Activated T-cell treated with anti-CD3 and anti-CD28 coated beads, Interleukin-2, amount 50 U/mL, for 24 hours (primary cell): ENCODE measurements around the gene MED13L.

Experiments
- DNase-seq: peaks from one replicate; pipeline ENCODE4 v3.0.0-alpha.2; 2020
- H3K27ac Mint-ChIP-seq: 2 replicates; pipeline ENCODE4 v1.8.0; 2020; ENCODE audit warnings: mild to moderate bottlenecking, mixed read lengths
- H3K27me3 Mint-ChIP-seq: 2 replicates; pipeline ENCODE4 v1.8.0; 2020; ENCODE audit warnings: mixed read lengths
- H3K36me3 Mint-ChIP-seq: 2 replicates; pipeline ENCODE4 v1.8.0; 2020; ENCODE audit warnings: low read depth, mixed read lengths
- H3K4me1 Mint-ChIP-seq: 2 replicates; pipeline ENCODE4 v1.8.0; 2020; ENCODE audit warnings: low read depth, mixed read lengths
- H3K4me3 Mint-ChIP-seq: 2 replicates; pipeline ENCODE4 v1.8.0; 2020; ENCODE audit warnings: mild to moderate bottlenecking, moderate library complexity, mixed read lengths
- H3K9me3 Mint-ChIP-seq: 2 replicates; pipeline ENCODE4 v1.8.0; 2020; ENCODE audit warnings: mixed read lengths

Gene MED13L

DNA sequence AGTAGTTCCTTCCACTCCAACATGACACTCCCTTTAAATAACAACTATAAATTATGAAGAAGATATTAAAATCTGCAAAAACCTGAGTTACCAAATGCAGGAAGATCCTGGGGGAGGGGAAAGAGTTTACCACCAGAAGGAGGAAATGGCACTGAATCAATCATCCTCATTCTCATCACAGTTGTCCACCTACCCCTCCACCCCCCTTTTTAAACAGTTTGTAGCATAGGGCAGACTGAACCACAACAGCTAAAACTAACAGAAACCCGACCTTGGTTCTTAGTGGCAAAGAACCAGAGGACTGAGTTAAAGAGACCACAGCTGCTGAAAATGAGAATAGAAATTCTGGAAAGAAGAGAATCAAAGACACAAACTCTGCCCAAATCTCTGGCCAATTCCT lies 189.5 kb downstream of the MED13L start:
- Mint-ChIP-seq H3K27ac (peak overlapping the region; percentile 89), H3K36me3 (peaks cover 41% of the 10 kb centered on the region), H3K4me1 (peaks cover 65% of the 10 kb centered on the region), H3K27me3 (no peaks in the 10 kb centered on the region), H3K4me3 (peak overlapping the region; percentile 38), H3K9me3 (no peaks in the 10 kb centered on the region)
- no peak for DNase-seq

DNA sequence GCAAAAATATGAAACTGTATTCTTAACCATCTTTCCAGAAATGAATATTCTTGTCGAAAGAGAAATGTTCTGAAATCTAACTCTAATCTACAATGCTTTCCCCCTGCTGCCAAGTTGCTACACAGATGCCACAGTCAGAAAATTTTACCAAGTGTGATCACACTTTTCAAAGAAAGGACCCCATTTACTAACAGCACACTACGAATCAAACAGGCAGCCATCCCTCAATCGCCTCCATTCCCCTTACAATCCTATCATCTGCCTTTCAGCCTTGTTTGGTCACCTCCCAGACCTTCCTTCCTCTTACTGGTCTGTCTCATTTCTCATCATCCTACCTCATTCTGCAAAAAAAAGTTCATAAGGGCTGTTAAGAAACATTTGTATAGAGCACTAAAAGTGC lies 190.1 kb downstream of the MED13L start:
- Mint-ChIP-seq H3K27ac (peak overlapping the region; percentile 89), H3K36me3 (peaks cover 41% of the 10 kb centered on the region), H3K27me3 (no peaks in the 10 kb centered on the region), H3K4me1 (peaks cover 63% of the 10 kb centered on the region), H3K4me3 (peak overlapping the region; percentile 14), H3K9me3 (no peaks in the 10 kb centered on the region)
- no peak for DNase-seq

- H3K4me1 Mint-ChIP-seq = peaks cover 49% of the 10 kb centered on the region
- H3K4me3 Mint-ChIP-seq = no peak overlapping the region
- H3K9me3 Mint-ChIP-seq = no peaks in the 10 kb centered on the region
- DNase-seq = no peak
- H3K36me3 Mint-ChIP-seq = peaks cover 14% of the 10 kb centered on the region
- H3K27me3 Mint-ChIP-seq = no peaks in the 10 kb centered on the region
- H3K27ac Mint-ChIP-seq = peak overlapping the region; percentile 87
Observed at GRCh38 chr12:116080415-116080814, 197.1 kb downstream of the MED13L start.

GRCh38 chr12:116078396-116078795 lies 199.1 kb downstream of the MED13L start:
- Mint-ChIP-seq H3K9me3 (no peaks in the 10 kb centered on the region), H3K4me3 (no peak overlapping the region), H3K27me3 (no peaks in the 10 kb centered on the region), H3K4me1 (peaks cover 53% of the 10 kb centered on the region), H3K27ac (no peak overlapping the region), H3K36me3 (peaks cover 6% of the 10 kb centered on the region)
- no peak for DNase-seq

DNA sequence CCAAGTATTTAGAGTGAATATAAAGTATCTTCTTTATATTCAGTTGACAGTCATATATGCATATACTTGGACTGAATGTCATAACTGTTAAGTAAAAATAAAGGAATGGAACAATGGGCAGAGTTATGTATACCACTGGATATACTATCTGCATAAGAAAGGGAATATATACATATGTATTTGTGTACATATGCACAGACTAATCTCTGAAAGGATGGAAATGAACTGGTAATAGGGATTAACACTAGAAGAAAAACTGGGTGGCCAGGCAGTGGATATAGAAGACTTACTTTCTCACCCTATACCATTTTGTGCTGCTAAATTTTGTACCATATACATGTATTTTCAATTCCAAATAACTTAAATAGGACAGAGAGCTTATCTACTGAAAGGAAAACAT lies 200.1 kb downstream of the MED13L start:
- H3K9me3 Mint-ChIP-seq = no peaks in the 10 kb centered on the region
- no peak overlapping the region for H3K4me3 Mint-ChIP-seq
- DNase-seq = no peak
- peaks cover 4% of the 10 kb centered on the region for H3K36me3 Mint-ChIP-seq
- peaks cover 49% of the 10 kb centered on the region for H3K4me1 Mint-ChIP-seq
- no peak overlapping the region for H3K27ac Mint-ChIP-seq
- no peaks in the 10 kb centered on the region for H3K27me3 Mint-ChIP-seq

DNA sequence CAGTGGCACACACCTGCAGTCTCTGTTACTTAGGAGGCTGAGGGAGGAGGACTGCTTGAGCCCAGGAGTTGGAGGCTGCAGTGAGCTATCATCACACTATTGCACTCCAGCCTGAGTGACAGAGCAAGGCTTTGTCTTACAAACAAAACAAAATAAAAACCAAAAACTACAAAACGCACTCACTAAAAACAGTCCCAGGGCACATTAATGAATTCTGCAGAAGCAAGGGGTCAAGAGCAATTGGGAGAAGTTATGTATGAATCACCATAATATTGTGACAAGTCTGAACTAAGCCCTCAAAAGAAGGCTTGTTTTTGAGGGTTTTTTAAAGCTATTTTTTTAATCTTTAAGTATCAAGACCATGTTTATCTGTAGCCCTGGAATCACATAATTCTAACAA lies 201.1 kb downstream of the MED13L start:
- H3K4me1 Mint-ChIP-seq = peaks cover 43% of the 10 kb centered on the region
- no peaks in the 10 kb centered on the region for H3K9me3 Mint-ChIP-seq
- H3K36me3 Mint-ChIP-seq = peaks cover 1% of the 10 kb centered on the region
- H3K4me3 Mint-ChIP-seq = no peak overlapping the region
- no peaks in the 10 kb centered on the region for H3K27me3 Mint-ChIP-seq
- DNase-seq = no peak
- no peak overlapping the region for H3K27ac Mint-ChIP-seq

DNA sequence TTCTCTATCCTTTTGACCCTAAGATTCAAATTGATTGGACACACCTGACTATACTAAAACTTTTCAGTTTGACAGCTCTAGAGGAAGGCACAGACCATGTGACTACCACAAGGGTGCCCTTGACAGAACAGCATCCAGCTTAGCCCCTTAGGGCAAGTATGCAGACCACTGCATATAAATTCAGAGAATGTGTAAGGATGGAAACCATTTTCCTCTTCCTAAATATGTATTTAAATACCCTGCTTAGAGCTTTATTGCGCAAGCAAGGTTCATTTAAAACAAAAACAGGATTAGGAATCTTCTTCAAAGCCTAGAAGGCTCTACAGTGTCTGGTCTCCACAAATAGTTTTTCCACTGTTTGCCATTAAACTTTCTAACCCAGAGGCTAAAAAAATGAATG lies 202.8 kb downstream of the MED13L start:
- peaks cover 37% of the 10 kb centered on the region for H3K4me1 Mint-ChIP-seq
- H3K36me3 Mint-ChIP-seq = peaks cover 1% of the 10 kb centered on the region
- H3K4me3 Mint-ChIP-seq = no peak overlapping the region
- DNase-seq = no peak
- H3K27me3 Mint-ChIP-seq = no peaks in the 10 kb centered on the region
- peak overlapping the region; percentile 32 for H3K27ac Mint-ChIP-seq
- H3K9me3 Mint-ChIP-seq = no peaks in the 10 kb centered on the region

DNA sequence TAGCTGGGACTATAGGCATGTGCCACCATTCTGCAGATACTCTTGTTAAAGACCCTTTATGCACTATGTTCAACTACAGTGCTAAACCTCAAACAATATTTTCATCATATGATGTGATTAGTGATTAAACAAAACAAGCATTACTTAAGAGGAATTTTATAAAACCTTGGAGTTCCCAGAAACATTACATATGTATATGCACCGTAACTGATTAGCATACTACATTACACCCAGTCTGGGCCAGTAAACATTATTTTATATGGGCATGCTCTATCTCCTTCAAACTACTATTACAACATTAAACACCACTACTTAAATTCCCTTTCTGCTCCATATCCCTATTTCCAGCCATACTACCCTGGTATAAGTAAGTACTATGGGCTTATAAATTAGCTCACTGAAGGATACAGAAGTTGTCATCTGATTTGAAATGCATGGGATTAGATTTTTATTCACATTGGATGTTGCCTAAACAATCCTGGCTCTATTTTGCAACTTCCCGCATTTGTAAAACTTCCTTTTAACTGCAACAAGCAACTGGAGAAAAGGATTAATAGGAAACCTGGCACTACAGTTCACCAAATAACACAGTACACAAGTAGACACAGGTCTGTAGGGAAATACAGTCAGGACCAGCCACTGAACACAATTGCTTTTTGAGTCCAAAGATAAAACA lies 205.8 kb downstream of the MED13L start:
- H3K27ac Mint-ChIP-seq = no peak overlapping the region

DNA sequence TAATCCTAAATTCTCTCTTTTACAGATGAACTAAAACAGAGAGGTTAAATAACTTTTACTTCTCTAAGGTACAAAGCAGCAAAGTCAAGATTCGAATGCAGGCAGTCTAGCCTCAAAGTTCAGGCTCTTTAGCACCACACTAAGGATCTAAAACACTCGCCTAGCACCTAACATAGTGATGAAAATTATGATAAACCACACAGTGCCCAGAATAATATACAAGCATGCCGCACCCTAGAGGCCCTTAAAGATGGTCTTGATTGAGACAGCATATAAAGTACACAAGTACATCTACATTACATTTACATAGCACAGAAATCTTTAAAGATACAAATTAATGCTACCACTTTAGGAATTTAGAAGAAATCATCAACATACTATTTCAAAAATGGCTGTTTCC lies 207.0 kb downstream of the MED13L start:
- H3K9me3 Mint-ChIP-seq = no peaks in the 10 kb centered on the region
- H3K4me1 Mint-ChIP-seq = peaks cover 50% of the 10 kb centered on the region
- H3K36me3 Mint-ChIP-seq = no peaks in the 10 kb centered on the region
- H3K27ac Mint-ChIP-seq = no peak overlapping the region
- H3K4me3 Mint-ChIP-seq = no peak overlapping the region
- no peak for DNase-seq
- H3K27me3 Mint-ChIP-seq = no peaks in the 10 kb centered on the region

More for the DNA sequence above, 205.8 kb downstream of the MED13L start:
- peaks cover 50% of the 10 kb centered on the region for H3K4me1 Mint-ChIP-seq
- no peak for DNase-seq
- no peaks in the 10 kb centered on the region for H3K27me3 Mint-ChIP-seq
- H3K36me3 Mint-ChIP-seq = no peaks in the 10 kb centered on the region
- no peaks in the 10 kb centered on the region for H3K9me3 Mint-ChIP-seq
- no peak overlapping the region for H3K4me3 Mint-ChIP-seq

DNA sequence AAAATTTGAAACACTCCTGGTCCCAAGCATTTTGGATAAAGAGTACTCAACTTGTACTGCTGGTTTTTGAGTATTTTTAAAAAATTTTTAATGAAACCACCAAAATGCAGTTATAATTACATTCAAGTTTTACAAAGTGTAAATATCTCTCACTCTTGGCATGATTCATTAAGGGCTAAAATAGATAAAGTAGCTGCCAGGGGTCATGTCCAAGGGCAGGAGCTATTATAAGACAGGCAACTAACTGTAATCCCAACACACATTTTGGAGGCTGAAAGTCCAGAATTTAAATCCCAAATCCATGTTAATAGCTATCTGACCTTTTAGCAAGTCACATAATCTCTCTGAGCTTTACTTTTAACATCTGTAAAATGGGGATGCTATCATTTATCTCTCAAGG lies 207.6 kb downstream of the MED13L start:
- H3K36me3 Mint-ChIP-seq = no peaks in the 10 kb centered on the region
- DNase-seq = no peak
- H3K27me3 Mint-ChIP-seq = no peaks in the 10 kb centered on the region
- H3K4me3 Mint-ChIP-seq = no peak overlapping the region
- H3K9me3 Mint-ChIP-seq = no peaks in the 10 kb centered on the region
- no peak overlapping the region for H3K27ac Mint-ChIP-seq
- peaks cover 49% of the 10 kb centered on the region for H3K4me1 Mint-ChIP-seq

GRCh38 chr12:116068853-116069252 lies 208.6 kb downstream of the MED13L start:
- H3K4me1 Mint-ChIP-seq = peaks cover 48% of the 10 kb centered on the region
- no peaks in the 10 kb centered on the region for H3K9me3 Mint-ChIP-seq
- H3K27ac Mint-ChIP-seq = no peak overlapping the region
- H3K4me3 Mint-ChIP-seq = no peak overlapping the region
- H3K36me3 Mint-ChIP-seq = no peaks in the 10 kb centered on the region
- no peak for DNase-seq
- no peaks in the 10 kb centered on the region for H3K27me3 Mint-ChIP-seq

- DNase-seq = no peak
- Mint-ChIP-seq H3K27ac (no peak overlapping the region), H3K36me3 (no peaks in the 10 kb centered on the region), H3K27me3 (no peaks in the 10 kb centered on the region), H3K4me1 (peaks cover 47% of the 10 kb centered on the region), H3K9me3 (no peaks in the 10 kb centered on the region), H3K4me3 (no peak overlapping the region)
Observed at GRCh38 chr12:116068371-116068770, 209.1 kb downstream of the MED13L start.

- no peak overlapping the region for H3K4me3 Mint-ChIP-seq
- no peak overlapping the region for H3K27ac Mint-ChIP-seq
Observed at GRCh38 chr12:116067892-116068291, 209.6 kb downstream of the MED13L start.

GRCh38 chr12:116066381-116067230 lies 210.9 kb downstream of the MED13L start:
- Mint-ChIP-seq H3K36me3 (no peaks in the 10 kb centered on the region), H3K9me3 (no peaks in the 10 kb centered on the region), H3K4me3 (no peak overlapping the region), H3K27ac (peak overlapping the region; percentile 73), H3K4me1 (peaks cover 55% of the 10 kb centered on the region), H3K27me3 (no peaks in the 10 kb centered on the region)
- DNase-seq = peak; percentile 61

More at GRCh38 chr12:116067892-116068291, 209.6 kb downstream of the MED13L start:
- Mint-ChIP-seq H3K4me1 (peaks cover 49% of the 10 kb centered on the region), H3K9me3 (no peaks in the 10 kb centered on the region), H3K36me3 (no peaks in the 10 kb centered on the region), H3K27me3 (no peaks in the 10 kb centered on the region)
- no peak for DNase-seq

DNA sequence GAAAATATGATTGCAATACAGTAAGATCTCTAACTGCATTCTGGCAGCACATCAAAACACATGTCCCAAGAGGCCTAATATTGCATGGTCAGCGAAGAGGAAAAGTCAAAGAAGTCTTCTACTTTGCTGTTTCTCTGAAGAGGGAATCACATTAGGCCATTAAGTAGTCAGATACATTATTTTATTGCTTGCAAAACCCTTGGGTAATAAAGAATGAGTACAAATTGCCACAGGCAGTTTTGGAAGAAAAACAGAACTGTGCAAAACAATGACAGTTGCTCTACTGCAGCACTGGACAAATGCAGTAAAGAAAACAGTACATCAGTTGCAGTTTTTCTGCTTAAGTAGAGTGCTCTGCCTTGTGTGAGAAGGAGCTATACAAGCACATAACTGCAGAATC lies 211.9 kb downstream of the MED13L start:
- no peak overlapping the region for H3K27ac Mint-ChIP-seq

More for the DNA sequence above, 211.9 kb downstream of the MED13L start:
- Mint-ChIP-seq H3K4me1 (peaks cover 60% of the 10 kb centered on the region), H3K27me3 (no peaks in the 10 kb centered on the region), H3K4me3 (no peak overlapping the region), H3K36me3 (no peaks in the 10 kb centered on the region), H3K9me3 (no peaks in the 10 kb centered on the region)
- no peak for DNase-seq
